Upper lobe of left lung (tissue), 4 donors: ENCODE data around the gene TTC22.

Experiments
- POLR2A ChIP-seq, 4 donors: fragments of 450-650 bp; IDR thresholded peaks; one replicate each; pipeline ENCODE4 v1.5.1; 2016 to 2017; ENCODE audit warnings: antibody characterized with exemption in 4 of 4, mild to moderate bottlenecking in 2 of 4
- TF ChIP-seq, protein P1 (sequence below), 6 experiments: fragments of 450-650 bp in 4 of 6; fragments of 200-600 bp in 2 of 6; sonication (generic) in 2 of 6; IDR thresholded peaks; one replicate each; pipeline ENCODE4 v1.5.1; 2016 to 2019; ENCODE audit warnings: antibody characterized with exemption in 6 of 6

- TF ChIP-seq, protein P1, sequence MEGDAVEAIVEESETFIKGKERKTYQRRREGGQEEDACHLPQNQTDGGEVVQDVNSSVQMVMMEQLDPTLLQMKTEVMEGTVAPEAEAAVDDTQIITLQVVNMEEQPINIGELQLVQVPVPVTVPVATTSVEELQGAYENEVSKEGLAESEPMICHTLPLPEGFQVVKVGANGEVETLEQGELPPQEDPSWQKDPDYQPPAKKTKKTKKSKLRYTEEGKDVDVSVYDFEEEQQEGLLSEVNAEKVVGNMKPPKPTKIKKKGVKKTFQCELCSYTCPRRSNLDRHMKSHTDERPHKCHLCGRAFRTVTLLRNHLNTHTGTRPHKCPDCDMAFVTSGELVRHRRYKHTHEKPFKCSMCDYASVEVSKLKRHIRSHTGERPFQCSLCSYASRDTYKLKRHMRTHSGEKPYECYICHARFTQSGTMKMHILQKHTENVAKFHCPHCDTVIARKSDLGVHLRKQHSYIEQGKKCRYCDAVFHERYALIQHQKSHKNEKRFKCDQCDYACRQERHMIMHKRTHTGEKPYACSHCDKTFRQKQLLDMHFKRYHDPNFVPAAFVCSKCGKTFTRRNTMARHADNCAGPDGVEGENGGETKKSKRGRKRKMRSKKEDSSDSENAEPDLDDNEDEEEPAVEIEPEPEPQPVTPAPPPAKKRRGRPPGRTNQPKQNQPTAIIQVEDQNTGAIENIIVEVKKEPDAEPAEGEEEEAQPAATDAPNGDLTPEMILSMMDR (IDR thresholded peaks at IDR 0.05): no peak
- no peak for TF ChIP-seq POLR2A (IDR thresholded peaks at IDR 0.05)
Observed at GRCh38 chr1:54843449-54843848, 42.3 kb upstream of the TTC22 start.
